Epithelial cell of esophagus (primary cell): Measurements from ENCODE around the gene OXNAD1.

ENCODE experiments used
- DNase-seq: peaks from one replicate; pipeline ENCODE4 v3.0.0; 2010; ENCODE audit warnings: low read depth
- H3K4me3 ChIP-seq: 2 replicates; pipeline ENCODE4 v1.5.1; 2011; ENCODE audit warnings: mild to moderate bottlenecking, low read length, control low read depth
- TF ChIP-seq, protein P1 (sequence below): IDR thresholded peaks from 2 replicates; pipeline ENCODE4 v1.5.1; 2011; ENCODE audit warnings: low read depth, mild to moderate bottlenecking, low read length, control low read depth, inconsistent platforms; ENCODE audit not compliant: insufficient read depth; ENCODE audit errors: missing control alignments

OXNAD1 gene

GRCh38 chr3:16294844-16295243 lies 29.8 kb downstream of the OXNAD1 start:
- no peak for DNase-seq
- TF ChIP-seq, protein P1, sequence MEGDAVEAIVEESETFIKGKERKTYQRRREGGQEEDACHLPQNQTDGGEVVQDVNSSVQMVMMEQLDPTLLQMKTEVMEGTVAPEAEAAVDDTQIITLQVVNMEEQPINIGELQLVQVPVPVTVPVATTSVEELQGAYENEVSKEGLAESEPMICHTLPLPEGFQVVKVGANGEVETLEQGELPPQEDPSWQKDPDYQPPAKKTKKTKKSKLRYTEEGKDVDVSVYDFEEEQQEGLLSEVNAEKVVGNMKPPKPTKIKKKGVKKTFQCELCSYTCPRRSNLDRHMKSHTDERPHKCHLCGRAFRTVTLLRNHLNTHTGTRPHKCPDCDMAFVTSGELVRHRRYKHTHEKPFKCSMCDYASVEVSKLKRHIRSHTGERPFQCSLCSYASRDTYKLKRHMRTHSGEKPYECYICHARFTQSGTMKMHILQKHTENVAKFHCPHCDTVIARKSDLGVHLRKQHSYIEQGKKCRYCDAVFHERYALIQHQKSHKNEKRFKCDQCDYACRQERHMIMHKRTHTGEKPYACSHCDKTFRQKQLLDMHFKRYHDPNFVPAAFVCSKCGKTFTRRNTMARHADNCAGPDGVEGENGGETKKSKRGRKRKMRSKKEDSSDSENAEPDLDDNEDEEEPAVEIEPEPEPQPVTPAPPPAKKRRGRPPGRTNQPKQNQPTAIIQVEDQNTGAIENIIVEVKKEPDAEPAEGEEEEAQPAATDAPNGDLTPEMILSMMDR = no peak
- no peak overlapping the region for H3K4me3 ChIP-seq

DNA sequence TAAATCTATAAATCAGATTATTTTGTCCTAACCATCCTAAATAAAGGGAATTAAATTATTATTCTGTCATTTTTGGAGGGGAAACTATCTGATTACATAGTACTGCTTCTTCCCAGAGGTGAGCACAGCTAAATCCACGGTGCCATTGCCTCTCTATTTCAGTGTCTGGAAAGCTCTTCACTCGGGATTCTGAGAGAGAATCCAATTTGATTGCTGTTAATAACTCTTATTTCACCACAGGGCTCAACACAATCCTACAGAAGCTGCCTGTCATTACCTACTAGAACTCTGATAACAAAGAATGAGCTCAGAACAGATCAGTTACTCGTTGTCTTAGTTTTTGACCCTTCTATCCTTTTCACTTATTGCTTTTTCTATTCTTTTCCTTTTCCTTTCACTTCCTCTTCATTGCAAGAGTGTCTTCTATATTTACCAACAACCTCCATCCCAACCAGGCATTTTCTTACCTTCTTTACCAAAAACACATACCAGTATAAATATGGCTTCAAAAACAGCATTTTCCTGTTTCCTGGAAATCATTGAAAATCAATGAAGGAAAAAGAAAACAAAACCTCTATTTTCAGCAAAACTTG lies 30.4 kb downstream of the OXNAD1 start:
- TF ChIP-seq, protein P1 = no peak
- H3K4me3 ChIP-seq = no peak overlapping the region
- no peak for DNase-seq

DNA sequence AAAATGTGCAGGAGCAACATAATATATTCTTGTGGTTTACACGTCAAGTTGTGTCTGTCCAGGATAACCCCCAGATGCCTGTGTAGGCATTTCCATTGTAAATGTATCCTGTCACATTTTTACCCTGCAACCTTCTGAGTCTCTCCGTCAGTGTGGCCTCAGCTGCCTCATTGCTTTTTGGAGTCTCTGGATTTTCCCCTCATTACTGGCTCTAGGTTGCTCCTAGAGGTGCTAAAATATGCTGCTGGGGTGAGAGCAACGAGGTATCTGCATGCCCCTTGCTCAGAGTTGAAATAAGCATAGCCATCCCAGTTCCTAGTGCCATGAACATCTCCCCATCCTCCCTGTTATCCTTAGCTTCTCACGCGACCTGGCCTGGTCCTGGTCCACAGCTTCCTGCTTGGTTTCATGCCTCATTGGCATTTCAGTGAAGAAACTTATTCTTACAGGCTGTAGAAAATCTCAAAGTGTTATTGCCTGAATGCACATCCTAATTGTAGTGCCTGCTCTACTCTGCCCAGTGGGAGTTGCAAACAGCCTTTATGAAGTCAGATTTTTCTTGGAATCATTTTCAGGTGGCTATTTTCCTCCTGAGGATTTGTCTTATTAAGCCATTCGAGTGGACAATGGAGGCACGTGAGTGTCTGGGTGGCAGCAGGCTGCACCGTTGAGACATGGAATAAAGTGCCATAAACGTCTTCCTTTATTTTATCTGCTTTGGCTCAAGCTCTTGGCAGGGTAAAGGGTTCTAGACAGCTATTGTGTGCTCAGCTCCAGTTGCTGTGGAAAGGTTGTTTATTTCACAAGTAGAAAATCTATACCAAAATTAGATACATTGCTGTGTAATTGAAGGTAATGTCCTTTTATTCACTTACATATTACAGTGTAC lies 33.2 kb downstream of the OXNAD1 start:
- no peak overlapping the region for H3K4me3 ChIP-seq
- DNase-seq = no peak
- TF ChIP-seq, protein P1 = no peak

GRCh38 chr3:16298891-16299290 lies 33.9 kb downstream of the OXNAD1 start:
- TF ChIP-seq, protein P1 = no peak
- DNase-seq = no peak
- no peak overlapping the region for H3K4me3 ChIP-seq

- no peak overlapping the region for H3K4me3 ChIP-seq
- TF ChIP-seq, protein P1 = no peak
- DNase-seq = no peak
These were observed 34.7 kb downstream of the OXNAD1 start for GRCh38 chr3:16299746-16300145.

- TF ChIP-seq, protein P1 = no peak
- H3K4me3 ChIP-seq = no peak overlapping the region
- no peak for DNase-seq
These were observed 35.3 kb downstream of the OXNAD1 start for GRCh38 chr3:16300307-16300706.
